Endothelial cell of umbilical vein (primary cell): Measurements from ENCODE around the gene HAX1. TPM values are rescaled to one million over a fixed set of nuclear protein-coding genes. Genes with fewer than 3 reads are reported as not detected.
A peak's percentile ranks its signal among the peaks of the same experiment; 100 is the strongest.

Experiments
- BruUV-seq: library from RNA; stranded (reverse); fragments of 400-500 nt; replicated peaks from 2 replicates; lab custom pipeline; 2021; lab: Mats Ljungman, UMichigan
- CTCF ChIA-PET: fragments of 300-600, 350-600 bp; sonication (Branson Sonifier 250); formaldehyde crosslinking; loops from one replicate; lab custom pipeline; 2021; ENCODE audit warnings: antibody characterized with exemption, inconsistent platforms; lab: Charles Lee
- POLR2A ChIA-PET: fragments of 300-600, 350-600 bp; sonication (Branson Sonifier 250); formaldehyde crosslinking; loops from one replicate; lab custom pipeline; 2021; ENCODE audit warnings: antibody characterized with exemption, inconsistent platforms; lab: Charles Lee
- DNase-seq: peaks from one replicate; pipeline ENCODE4 v3.0.0-alpha.2; 2011; ENCODE audit warnings: low read depth, low spot score
- FAIRE-seq: peaks from 2 replicates; lab custom pipeline; 2011; peaks lifted over from hg19 to GRCh38; lab: Jason Lieb, UNC
- H2AFZ ChIP-seq: 2 replicates; pipeline ENCODE4 v1.6.0; 2012; ENCODE audit warnings: low read depth, low read length, control low read depth, inconsistent platforms
- H3K27ac ChIP-seq: 2 replicates; pipeline ENCODE4 v1.5.1; 2011; ENCODE audit warnings: low read depth, mild to moderate bottlenecking, control low read depth, low read length, moderate library complexity; ENCODE audit not compliant: insufficient read depth
- H3K27me3 ChIP-seq, 2 experiments: 2 replicates each; pipeline versions ENCODE4 v1.6.0 to v1.6.1; 2011; ENCODE audit warnings: low read length in 2 of 2, mixed read lengths in 1 of 2; ENCODE audit not compliant: control insufficient read depth in 2 of 2, insufficient read depth in 2 of 2
- H3K36me3 ChIP-seq, 2 experiments: 2 replicates in 1 of 2; 3 replicates in 1 of 2; pipeline ENCODE4 v1.5.1; 2011; ENCODE audit warnings: low read length in 2 of 2, mild to moderate bottlenecking in 1 of 2, moderate library complexity in 1 of 2; ENCODE audit not compliant: control insufficient read depth in 2 of 2, insufficient read depth in 2 of 2; ENCODE audit errors: extremely low read depth in 1 of 2
- H3K4me1 ChIP-seq: 3 replicates; pipeline ENCODE4 v1.5.1; 2011; ENCODE audit warnings: mild to moderate bottlenecking, low read length; ENCODE audit not compliant: control insufficient read depth, insufficient read depth; ENCODE audit errors: extremely low read depth
- H3K4me2 ChIP-seq: 2 replicates; pipeline ENCODE4 v1.6.1; 2011; ENCODE audit warnings: low read length, control low read depth, mixed read lengths; ENCODE audit not compliant: insufficient read depth
- H3K4me3 ChIP-seq, 3 experiments: fragments of 200-600 bp in 1 of 3; sonication (generic), shearing (Covaris generic) in 1 of 3; replicated peaks in 1 of 3; 2 replicates each; pipeline ENCODE4 v1.5.1; 2011 to 2016; ENCODE audit warnings: control low read depth in 3 of 3, low read length in 3 of 3, mild to moderate bottlenecking in 2 of 3, inconsistent platforms in 1 of 3, low read depth in 1 of 3, moderate library complexity in 1 of 3; ENCODE audit not compliant: insufficient read depth in 1 of 3
- H3K79me2 ChIP-seq: 2 replicates; pipeline ENCODE4 v1.6.0; 2012; ENCODE audit warnings: low read length, inconsistent platforms; ENCODE audit not compliant: control insufficient read depth, insufficient read depth
- H3K9ac ChIP-seq: replicated peaks from 2 replicates; pipeline ENCODE3; 2011; ENCODE audit warnings: low read length, control low read depth; ENCODE audit not compliant: insufficient read depth; ENCODE audit errors: extremely low read depth
- H3K9me1 ChIP-seq: replicated peaks from 3 replicates; pipeline ENCODE4 v1.6.0; 2011; ENCODE audit warnings: mild to moderate bottlenecking, low read length; ENCODE audit not compliant: control insufficient read depth, insufficient read depth; ENCODE audit errors: extremely low read depth
- H3K9me3 ChIP-seq: replicated peaks from 2 replicates; pipeline ENCODE4 v1.5.1; 2012; ENCODE audit warnings: low read length, inconsistent platforms; ENCODE audit not compliant: control insufficient read depth, insufficient read depth
- H4K20me1 ChIP-seq: replicated peaks from 2 replicates; pipeline ENCODE3; 2011; ENCODE audit warnings: mild to moderate bottlenecking, low read length; ENCODE audit not compliant: control insufficient read depth, insufficient read depth; ENCODE audit errors: extremely low read depth
- EZH2 ChIP-seq: IDR thresholded peaks from 2 replicates; pipeline ENCODE4 v1.6.1; 2012; ENCODE audit warnings: borderline replicate concordance, low read depth, mild to moderate bottlenecking, moderate library complexity, low read length, inconsistent platforms; ENCODE audit not compliant: severe bottlenecking
- FOS ChIP-seq: IDR thresholded peaks from 2 replicates; pipeline ENCODE4 v1.6.1; 2011; ENCODE audit warnings: mild to moderate bottlenecking, low read length, moderate library complexity, borderline replicate concordance; ENCODE audit not compliant: insufficient read depth
- GATA2 ChIP-seq: IDR thresholded peaks from 2 replicates; pipeline ENCODE4 v1.7.0; 2011; ENCODE audit warnings: low read depth, mild to moderate bottlenecking, moderate library complexity, mixed read lengths, low read length; ENCODE audit not compliant: insufficient read length, insufficient read depth
- JUN ChIP-seq: IDR thresholded peaks from 2 replicates; pipeline ENCODE4 v1.6.1; 2011; ENCODE audit warnings: borderline replicate concordance, low read depth; ENCODE audit not compliant: insufficient read length, insufficient read depth
- MYC ChIP-seq: IDR thresholded peaks from one replicate; pipeline ENCODE4 v1.6.1; 2011; ENCODE audit warnings: mild to moderate bottlenecking, low read depth, low read length
- POLR2A ChIP-seq: IDR thresholded peaks from 2 replicates; pipeline ENCODE4 v1.6.1; 2012; ENCODE audit warnings: low read depth, mild to moderate bottlenecking, control low read depth, low read length
- POLR2AphosphoS5 ChIP-seq: IDR thresholded peaks from 2 replicates; pipeline ENCODE4 v1.6.1; 2012; ENCODE audit warnings: low read depth, mild to moderate bottlenecking, control low read depth, low read length, moderate library complexity; ENCODE audit not compliant: insufficient read depth
- dilution Hi-C: fragments of 300-500 bp; cut with MboI; formaldehyde crosslinking; loops from one replicate; pipeline ENCODE4 v1.15.0; 2019; ENCODE audit warnings: low sequenced_read_pairs; ENCODE audit not compliant: extremely low pct_ligation_motif_present
- intact Hi-C: fragments of 100-400 bp; cut with micrococcal nuclease; formaldehyde crosslinking; loops from one replicate; pipeline ENCODE4 v1.10.0; 2022
- polyA plus RNA-seq, 4 experiments: library from polyadenylated mRNA; depleted of rRNA in 3 of 4; stranded (reverse) in 3 of 4; unstranded in 1 of 4; fragments of >200 nt; gene quantifications; 2 replicates each; pipeline versions ENCODE4 v1.2.1 to v1.2.3, GENCODE V29; 2011 to 2012; ENCODE audit warnings: missing spikeins in 1 of 4
- total RNA-seq: library from RNA; stranded (reverse); gene quantifications from 2 replicates; pipeline ENCODE4 v1.2.3, GENCODE V29; 2021
- TF ChIP-seq, protein P1 (sequence below), 2 donors: IDR thresholded peaks; 1 replicate in 1 of 2; 2 replicates in 1 of 2; pipeline ENCODE4 v1.5.1; 2011; ENCODE audit warnings: low read length in 2 of 2, mild to moderate bottlenecking in 2 of 2, moderate library complexity in 2 of 2, control low read depth in 1 of 2, inconsistent platforms in 1 of 2, low read depth in 1 of 2; ENCODE audit not compliant: insufficient read depth in 1 of 2; ENCODE audit errors: extremely low read depth in 1 of 2
- TF ChIP-seq, protein P2 (sequence below): IDR thresholded peaks from 2 replicates; pipeline ENCODE4 v1.6.1; 2011; ENCODE audit not compliant: insufficient read depth, insufficient read length

The HAX1 gene
- total and polyA plus RNA-seq, 2 donors (not counting 3 experiments of a cell fraction or from before 2014, with no cell fraction given), result 78.4 to 95.3 TPM

DNA sequence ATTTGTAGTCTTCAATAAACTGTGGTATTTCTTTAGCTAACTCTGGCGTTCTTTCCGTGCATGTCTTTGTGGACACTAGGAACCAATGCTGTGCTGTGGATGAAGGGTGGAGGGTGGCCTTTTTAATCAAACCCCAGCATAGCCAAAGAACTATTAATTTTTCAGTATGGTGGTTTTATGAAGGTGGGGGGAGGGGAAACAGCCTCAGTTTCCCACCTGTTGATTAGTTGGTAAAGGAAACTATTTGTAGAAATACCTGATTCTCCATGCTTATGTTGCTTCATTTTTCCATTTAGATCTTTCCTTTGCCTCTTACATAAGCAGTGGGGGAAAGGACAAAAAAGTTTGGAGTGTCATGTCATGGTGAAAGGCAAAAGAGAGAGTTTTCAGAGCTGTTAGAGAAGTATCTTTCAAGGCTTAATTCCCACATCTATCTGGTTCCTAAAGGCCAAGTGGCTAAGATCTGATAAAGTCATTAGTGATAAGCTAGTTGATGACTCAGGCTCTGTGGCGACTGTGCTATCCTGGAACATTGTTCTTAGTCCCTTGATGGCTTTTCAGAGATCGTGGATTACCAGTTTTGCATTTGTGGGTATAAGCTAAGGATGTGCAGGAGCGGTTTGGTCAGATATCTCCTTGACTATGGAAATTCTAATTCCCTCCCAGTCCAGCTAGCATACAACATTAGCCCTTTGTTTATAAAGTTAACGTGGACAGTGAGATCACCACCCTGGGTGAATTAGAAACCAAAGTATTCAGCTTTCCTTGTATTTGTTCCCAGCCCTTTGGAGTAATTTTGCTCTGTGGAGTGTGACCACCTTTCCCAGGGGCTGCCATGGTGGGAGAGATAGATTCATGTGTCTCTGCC is 8.7 kb upstream of the HAX1 start:
- H3K79me2 ChIP-seq, result peaks cover 1% of the 10 kb centered on the region
- H3K9me3 ChIP-seq, result no peaks in the 10 kb centered on the region
- POLR2A ChIA-PET, result no interaction called here
- no peak overlapping the region for H3K4me3 ChIP-seq
- CTCF ChIA-PET, result interaction anchor here (0.8 to 4.4 kb wide), 5 partner anchors 9 to 72 kb away, joined by 3 to 28 read pairs (median 3); no protein-coding TSS in a partner anchor
- peak; percentile 7 for DNase-seq
- H3K9me1 ChIP-seq, result no peaks in the 10 kb centered on the region
- peaks cover 36 to 52% of the 10 kb centered on the region in 2 experiments for H3K36me3 ChIP-seq
- no peaks in the 10 kb centered on the region for H4K20me1 ChIP-seq
- no TSS peak for BruUV-seq
- H3K9ac ChIP-seq, result no peak overlapping the region
- FAIRE-seq, result peak; percentile 93
- no peak for TF ChIP-seq JUN
- TF ChIP-seq GATA2, result peak; percentile 65
- no peak overlapping the region for H2AFZ ChIP-seq
- peaks cover 5% of the 10 kb centered on the region for H3K4me1 ChIP-seq
- dilution Hi-C loops, result no loop called here
- intact Hi-C loops, result no loop called here
- no peak overlapping the region for H3K27ac ChIP-seq
- no peaks in the 10 kb centered on the region for H3K27me3 ChIP-seq
- no peak overlapping the region for H3K4me2 ChIP-seq

DNA sequence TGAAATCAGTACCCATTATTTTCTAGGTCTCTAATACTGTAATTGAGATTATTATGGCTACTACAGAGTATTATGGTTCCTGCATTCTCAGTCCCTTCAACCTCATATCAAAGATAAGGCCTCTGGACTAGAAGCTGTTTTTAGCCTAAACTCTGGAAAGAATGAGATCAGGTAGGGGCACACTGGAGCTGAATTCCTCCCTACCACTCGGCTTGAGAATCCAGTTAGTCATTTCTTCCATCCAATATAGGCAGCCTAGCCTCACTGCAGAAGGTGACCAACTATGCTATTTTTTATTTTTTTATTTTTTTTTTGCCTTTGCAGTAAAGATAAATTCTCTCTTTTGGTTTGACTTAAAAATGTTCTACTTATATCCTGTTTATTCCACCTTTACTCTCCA is 8.0 kb upstream of the HAX1 start:
- DNase-seq (no peak), FAIRE-seq (no peak)
- Histone ChIP-seq H4K20me1 (no peaks in the 10 kb centered on the region), H3K27ac (no peak overlapping the region), H3K9me1 (no peaks in the 10 kb centered on the region), H3K36me3 (peaks cover 34 to 57% of the 10 kb centered on the region in 2 experiments), H2AFZ (no peak overlapping the region), H3K4me3 (no peak overlapping the region), H3K4me2 (no peak overlapping the region), H3K9ac (no peak overlapping the region), H3K4me1 (peaks cover 5% of the 10 kb centered on the region), H3K79me2 (peaks cover 1% of the 10 kb centered on the region), H3K9me3 (no peaks in the 10 kb centered on the region), H3K27me3 (no peaks in the 10 kb centered on the region)
- ChIA-PET POLR2A (no interaction called here), CTCF (interaction anchor here (0.8 to 4.4 kb wide), 3 partner anchors 8 to 71 kb away, joined by 3 to 28 read pairs (median 3); no protein-coding TSS in a partner anchor)
- intact Hi-C loops (no loop called here), dilution Hi-C loops (no loop called here)
- TF ChIP-seq, protein P1, sequence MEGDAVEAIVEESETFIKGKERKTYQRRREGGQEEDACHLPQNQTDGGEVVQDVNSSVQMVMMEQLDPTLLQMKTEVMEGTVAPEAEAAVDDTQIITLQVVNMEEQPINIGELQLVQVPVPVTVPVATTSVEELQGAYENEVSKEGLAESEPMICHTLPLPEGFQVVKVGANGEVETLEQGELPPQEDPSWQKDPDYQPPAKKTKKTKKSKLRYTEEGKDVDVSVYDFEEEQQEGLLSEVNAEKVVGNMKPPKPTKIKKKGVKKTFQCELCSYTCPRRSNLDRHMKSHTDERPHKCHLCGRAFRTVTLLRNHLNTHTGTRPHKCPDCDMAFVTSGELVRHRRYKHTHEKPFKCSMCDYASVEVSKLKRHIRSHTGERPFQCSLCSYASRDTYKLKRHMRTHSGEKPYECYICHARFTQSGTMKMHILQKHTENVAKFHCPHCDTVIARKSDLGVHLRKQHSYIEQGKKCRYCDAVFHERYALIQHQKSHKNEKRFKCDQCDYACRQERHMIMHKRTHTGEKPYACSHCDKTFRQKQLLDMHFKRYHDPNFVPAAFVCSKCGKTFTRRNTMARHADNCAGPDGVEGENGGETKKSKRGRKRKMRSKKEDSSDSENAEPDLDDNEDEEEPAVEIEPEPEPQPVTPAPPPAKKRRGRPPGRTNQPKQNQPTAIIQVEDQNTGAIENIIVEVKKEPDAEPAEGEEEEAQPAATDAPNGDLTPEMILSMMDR (IDR thresholded peaks at IDR 0.05; ENCODE audit: extremely low read depth in 1 of 2, insufficient read depth in 1 of 2, low read depth in 1 of 2, low read length in 2 of 2), result no peak
- TF ChIP-seq POLR2A (no peak), POLR2AphosphoS5 (no peak), EZH2 (no peak), MYC (no peak), FOS (no peak), JUN (no peak), GATA2 (no peak)
- TF ChIP-seq, protein P2, sequence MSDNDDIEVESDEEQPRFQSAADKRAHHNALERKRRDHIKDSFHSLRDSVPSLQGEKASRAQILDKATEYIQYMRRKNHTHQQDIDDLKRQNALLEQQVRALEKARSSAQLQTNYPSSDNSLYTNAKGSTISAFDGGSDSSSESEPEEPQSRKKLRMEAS, result no peak
- no TSS peak for BruUV-seq
